Measurements from ENCODE around the gene RALGAPA2. TPM values are rescaled to one million over a fixed set of nuclear protein-coding genes. Genes with fewer than 3 reads are reported as not detected.

The RALGAPA2 gene
- total and polyA plus RNA-seq, 2 donors (not counting 3 experiments of a cell fraction or from before 2014, with no cell fraction given) = 10.0 to 46.8 TPM

DNA sequence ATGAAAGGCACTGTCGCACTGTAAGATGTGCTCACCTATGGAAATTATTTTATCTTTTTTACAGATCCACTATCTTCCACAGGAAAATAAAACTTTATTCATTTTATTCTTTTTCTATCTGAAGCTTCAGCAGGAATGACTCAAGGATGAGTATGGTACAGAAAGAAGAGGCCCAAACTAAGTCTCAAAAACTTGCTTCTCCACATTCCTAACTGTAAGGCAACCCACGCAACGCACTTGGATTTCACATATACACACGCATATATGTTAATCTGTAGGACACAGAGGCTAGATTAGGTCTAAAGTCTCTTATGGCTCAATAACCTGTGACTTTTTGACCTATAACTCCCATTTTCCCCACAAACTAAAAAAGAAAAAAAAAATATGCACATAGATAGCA lies 81.9 kb downstream of the RALGAPA2 start:
- ChIA-PET CTCF (interaction anchor here (1.1 kb wide), 1 partner anchor 195 kb away, joined by 3 read pairs; no protein-coding TSS in a partner anchor), POLR2A (no interaction called here)
- FAIRE-seq (no peak), DNase-seq (ENCODE audit: low read depth, low spot score) (no peak)
- no peak overlapping the region for H3K27ac ChIP-seq (ENCODE audit: insufficient read depth, low read depth, low read length)
- H3K9me1 ChIP-seq (replicated peaks; ENCODE audit: control insufficient read depth, extremely low read depth, insufficient read depth, low read length) = no peaks in the 10 kb centered on the region
- H3K27me3 ChIP-seq (ENCODE audit: control insufficient read depth in 2 of 2, insufficient read depth in 2 of 2, low read length in 2 of 2) = no peaks in the 10 kb centered on the region
- intact Hi-C loops (cut with micrococcal nuclease) = no loop called here
- no peak for TF ChIP-seq EZH2 (IDR thresholded peaks at IDR 0.05; ENCODE audit: borderline replicate concordance, low read depth, low read length, severe bottlenecking)
- TF ChIP-seq MAX (IDR thresholded peaks at IDR 0.05; ENCODE audit: insufficient read depth, insufficient read length) = no peak
- TF ChIP-seq POLR2AphosphoS5 (IDR thresholded peaks at IDR 0.05; ENCODE audit: insufficient read depth, low read depth, low read length) = no peak
- no peak for TF ChIP-seq POLR2A (IDR thresholded peaks at IDR 0.05; ENCODE audit: low read depth, low read length)
- TF ChIP-seq CTCF (IDR thresholded peaks at IDR 0.05; ENCODE audit: extremely low read depth in 1 of 2, insufficient read depth in 1 of 2, low read depth in 1 of 2, low read length in 2 of 2) = no peak
- no peak for TF ChIP-seq JUN (IDR thresholded peaks at IDR 0.05; ENCODE audit: borderline replicate concordance, insufficient read depth, insufficient read length, low read depth)
- no peak for TF ChIP-seq GATA2 (IDR thresholded peaks at IDR 0.05; ENCODE audit: insufficient read depth, insufficient read length, low read depth, low read length)
- TF ChIP-seq MYC (IDR thresholded peaks at IDR 0.05; ENCODE audit: low read depth, low read length) = no peak
- TF ChIP-seq FOS (IDR thresholded peaks at IDR 0.05; ENCODE audit: borderline replicate concordance, insufficient read depth, low read length) = no peak
- no peak overlapping the region for H2AFZ ChIP-seq (ENCODE audit: low read depth, low read length)
- H3K4me3 ChIP-seq (replicated peaks in 1 of 3; ENCODE audit: insufficient read depth in 1 of 3, low read depth in 1 of 3, low read length in 3 of 3) = no peak overlapping the region
- no peaks in the 10 kb centered on the region for H4K20me1 ChIP-seq (replicated peaks; ENCODE audit: control insufficient read depth, extremely low read depth, insufficient read depth, low read length)
- H3K79me2 ChIP-seq (ENCODE audit: control insufficient read depth, insufficient read depth, low read length) = no peaks in the 10 kb centered on the region
- no peaks in the 10 kb centered on the region for H3K4me1 ChIP-seq (ENCODE audit: control insufficient read depth, extremely low read depth, insufficient read depth, low read length)
- no peak overlapping the region for H3K9ac ChIP-seq (replicated peaks; ENCODE audit: extremely low read depth, insufficient read depth, low read length)
- dilution Hi-C loops (cut with MboI; ENCODE audit: extremely low pct_ligation_motif_present, low sequenced_read_pairs) = no loop called here
- no TSS peak for BruUV-seq (replicated peaks)
- no peaks in the 10 kb centered on the region for H3K9me3 ChIP-seq (replicated peaks; ENCODE audit: control insufficient read depth, insufficient read depth, low read length)
- H3K4me2 ChIP-seq (ENCODE audit: insufficient read depth, low read length) = no peak overlapping the region
- H3K36me3 ChIP-seq (ENCODE audit: control insufficient read depth in 2 of 2, extremely low read depth in 1 of 2, insufficient read depth in 2 of 2, low read length in 2 of 2) = peaks cover 12 to 23% of the 10 kb centered on the region in 2 experiments

Measured in endothelial cell of umbilical vein (primary cell).